ENCODE data around the gene OIT3. TPM values are rescaled to one million over a fixed set of nuclear protein-coding genes. Genes with fewer than 3 reads are reported as not detected.

OIT3 gene
- total and polyA plus RNA-seq, 2 of the 4 experiments (the other 2 are of a cell fraction) = not detected

- H3K4me2 ChIP-seq (ENCODE audit: low read depth, low read length) = no peak overlapping the region
- no peak overlapping the region for H3K23ac ChIP-seq (ENCODE audit: low read depth, low read length)
- dilution Hi-C loops (cut with HindIII; ENCODE audit: low sequenced_read_pairs, unreplicated experiment) (no loop called here), intact Hi-C loops (cut with micrococcal nuclease) (no loop called here), in situ Hi-C loops (cut with MboI; ENCODE audit: low sequenced_read_pairs) (no loop called here)
- H2BK15ac ChIP-seq (ENCODE audit: low read depth, low read length) = no peak overlapping the region
- no peak overlapping the region for H2AFZ ChIP-seq (replicated peaks; ENCODE audit: low read length, poor library complexity)
- no peak overlapping the region for H2BK20ac ChIP-seq (ENCODE audit: low read depth, low read length)
- no peak overlapping the region for H3K56ac ChIP-seq (ENCODE audit: extremely low read depth, insufficient read depth, low read length)
- no peak overlapping the region for H3K4me3 ChIP-seq (ENCODE audit: insufficient read depth, low read depth, low read length)
- DNase-seq = no peak
- H3K4ac ChIP-seq (ENCODE audit: low read depth, low read length) = no peak overlapping the region
- no peak for ATAC-seq (ENCODE audit: low read depth)
- no CpG with 5 or more reads among the region's 1 CpG for WGBS, 2 experiments (ENCODE audit: extremely low coverage in 2 of 2, insufficient read length in 1 of 2)
- peaks cover 3% of the 10 kb centered on the region; the same call in 1 of the 2 replicates for H3K27me3 ChIP-seq (ENCODE audit: control insufficient read depth, insufficient read depth, low read length)
- no peak overlapping the region for H4K5ac ChIP-seq (ENCODE audit: low read depth, low read length)
- H3K14ac ChIP-seq (replicated peaks; ENCODE audit: low read depth, low read length) = no peak overlapping the region
- H3K9me3 ChIP-seq (ENCODE audit: control insufficient read depth, insufficient read depth, low read length) = no peaks in the 10 kb centered on the region
- H4K91ac ChIP-seq (ENCODE audit: insufficient read depth, low read depth, low read length) = no peak overlapping the region
- H3K4me1 ChIP-seq (ENCODE audit: control insufficient read depth, insufficient read depth, low read length) = no peaks in the 10 kb centered on the region
- ChIA-PET CTCF (interaction anchor here (0.6 to 1.0 kb wide), 2 partner anchors 9 to 19 kb away, joined by 3 to 4 read pairs; no protein-coding TSS in a partner anchor), POLR2A (ENCODE audit: unreplicated experiment) (no interaction called here)
- no peak overlapping the region for H2BK120ac ChIP-seq (ENCODE audit: low read depth, low read length)
- no peaks in the 10 kb centered on the region for H4K20me1 ChIP-seq (ENCODE audit: insufficient read depth, low read length)
- no peak overlapping the region for H2AK5ac ChIP-seq (ENCODE audit: low read depth, low read length)
- H3K9me1 ChIP-seq (ENCODE audit: insufficient read depth, low read length) = no peaks in the 10 kb centered on the region
- no peak overlapping the region for H2BK5ac ChIP-seq (ENCODE audit: low read depth, low read length, poor library complexity, severe bottlenecking)
- H4K8ac ChIP-seq (ENCODE audit: low read depth in 2 of 2, low read length in 2 of 2) = no peak overlapping the region
- H3K36me3 ChIP-seq (ENCODE audit: control insufficient read depth, insufficient read depth, low read length) = no peaks in the 10 kb centered on the region
- no peak overlapping the region for H2AK9ac ChIP-seq (replicated peaks; ENCODE audit: low read depth, low read length, poor library complexity)
- no peak overlapping the region for H3K27ac ChIP-seq (ENCODE audit: insufficient read depth, low read length)
- H3K18ac ChIP-seq (ENCODE audit: low read depth, low read length) = no peak overlapping the region
- no peak overlapping the region for H3K9ac ChIP-seq (ENCODE audit: low read depth, low read length)
- BruUV-seq (replicated peaks) = no TSS peak
- no peak for TF ChIP-seq MAZ (IDR thresholded peaks at IDR 0.05; ENCODE audit: borderline replicate concordance, low read depth, low read length)
- TF ChIP-seq, protein P1, sequence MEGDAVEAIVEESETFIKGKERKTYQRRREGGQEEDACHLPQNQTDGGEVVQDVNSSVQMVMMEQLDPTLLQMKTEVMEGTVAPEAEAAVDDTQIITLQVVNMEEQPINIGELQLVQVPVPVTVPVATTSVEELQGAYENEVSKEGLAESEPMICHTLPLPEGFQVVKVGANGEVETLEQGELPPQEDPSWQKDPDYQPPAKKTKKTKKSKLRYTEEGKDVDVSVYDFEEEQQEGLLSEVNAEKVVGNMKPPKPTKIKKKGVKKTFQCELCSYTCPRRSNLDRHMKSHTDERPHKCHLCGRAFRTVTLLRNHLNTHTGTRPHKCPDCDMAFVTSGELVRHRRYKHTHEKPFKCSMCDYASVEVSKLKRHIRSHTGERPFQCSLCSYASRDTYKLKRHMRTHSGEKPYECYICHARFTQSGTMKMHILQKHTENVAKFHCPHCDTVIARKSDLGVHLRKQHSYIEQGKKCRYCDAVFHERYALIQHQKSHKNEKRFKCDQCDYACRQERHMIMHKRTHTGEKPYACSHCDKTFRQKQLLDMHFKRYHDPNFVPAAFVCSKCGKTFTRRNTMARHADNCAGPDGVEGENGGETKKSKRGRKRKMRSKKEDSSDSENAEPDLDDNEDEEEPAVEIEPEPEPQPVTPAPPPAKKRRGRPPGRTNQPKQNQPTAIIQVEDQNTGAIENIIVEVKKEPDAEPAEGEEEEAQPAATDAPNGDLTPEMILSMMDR (conservative IDR thresholded peaks at IDR 0.05; ENCODE audit: low read depth, low read length) = no peak
- TF ChIP-seq, protein P2, sequence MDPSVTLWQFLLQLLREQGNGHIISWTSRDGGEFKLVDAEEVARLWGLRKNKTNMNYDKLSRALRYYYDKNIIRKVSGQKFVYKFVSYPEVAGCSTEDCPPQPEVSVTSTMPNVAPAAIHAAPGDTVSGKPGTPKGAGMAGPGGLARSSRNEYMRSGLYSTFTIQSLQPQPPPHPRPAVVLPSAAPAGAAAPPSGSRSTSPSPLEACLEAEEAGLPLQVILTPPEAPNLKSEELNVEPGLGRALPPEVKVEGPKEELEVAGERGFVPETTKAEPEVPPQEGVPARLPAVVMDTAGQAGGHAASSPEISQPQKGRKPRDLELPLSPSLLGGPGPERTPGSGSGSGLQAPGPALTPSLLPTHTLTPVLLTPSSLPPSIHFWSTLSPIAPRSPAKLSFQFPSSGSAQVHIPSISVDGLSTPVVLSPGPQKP (IDR thresholded peaks at IDR 0.05; ENCODE audit: borderline replicate concordance, low read depth, low read length) = no peak
- TF ChIP-seq FOS (IDR thresholded peaks at IDR 0.05; ENCODE audit: low read depth, low read length) = no peak
- TF ChIP-seq RCOR1 (IDR thresholded peaks at IDR 0.05; ENCODE audit: insufficient replicate concordance, low read length) = no peak
- no peak for TF ChIP-seq RAD21 (IDR thresholded peaks at IDR 0.05; ENCODE audit: low read length)
- no peaks in the 10 kb centered on the region for H3K79me1 ChIP-seq (ENCODE audit: low read depth in 1 of 2, low read length in 2 of 2)
Observed at GRCh38 chr10:72899545-72899944, 6.0 kb downstream of the OIT3 start.
